ENCODE measurements around the gene CD82.
A peak's percentile ranks its signal among the peaks of the same experiment; 100 is the strongest.

- TF ChIP-seq POLR2A (IDR thresholded peaks at IDR 0.05) (no peak), CTCF (IDR thresholded peaks at IDR 0.05) (peak in 9 of 12 donors; percentile 6 to 39 (median 23))
Measured at GRCh38 chr11:44658506-44658850, 93.0 kb downstream of the CD82 start.
